ENCODE measurements around the gene RGS12. TPM values are rescaled to one million over a fixed set of nuclear protein-coding genes. Genes with fewer than 3 reads are reported as not detected.

Gene RGS12
- total and polyA plus RNA-seq, 2 of the 13 experiments (the other 11 are each of a cell fraction or from before 2014, with no cell fraction given), result 21.0 to 27.7 TPM

GRCh38 chr4:3336382-3337356, 43.8 kb downstream of the RGS12 start:
- in situ Hi-C loops (cut with HindIII; ENCODE audit: extremely low pct_ligation_motif_present, low pct_unique_long_range_greater_than_20kb) (no loop called here), intact Hi-C loops (cut with micrococcal nuclease; ENCODE audit: unreplicated experiment) (no loop called here)
- Histone ChIP-seq H3K36me3 (replicated peaks in 1 of 2; ENCODE audit: control insufficient read depth in 1 of 2, insufficient read depth in 2 of 2, low read length in 2 of 2) (peaks cover 0 to 4% of the 10 kb centered on the region in 2 experiments; a peak in 2 of 5 replicates), H3K4me3 (replicated peaks in 1 of 3; ENCODE audit: insufficient read depth in 1 of 3, low read depth in 2 of 3, low read length in 3 of 3) (no peak overlapping the region), H3K27ac (ENCODE audit: extremely low read length, insufficient read depth, low read length) (no peak overlapping the region), H4K20me1 (ENCODE audit: insufficient read depth, low read length) (no peaks in the 10 kb centered on the region), H3K79me2 (ENCODE audit: insufficient read depth, low read length) (peaks cover 16% of the 10 kb centered on the region), H3K9ac (ENCODE audit: insufficient read depth, low read depth, low read length) (no peak overlapping the region), H3K4me1 (ENCODE audit: insufficient read depth, low read length) (peaks cover 10% of the 10 kb centered on the region), H3K9me3 (ENCODE audit: low read length) (no peaks in the 10 kb centered on the region), H2AFZ (ENCODE audit: low read length) (no peak overlapping the region), H3K27me3 (ENCODE audit: control insufficient read depth in 1 of 2, insufficient read depth in 2 of 2, low read length in 2 of 2) (no peaks in the 10 kb centered on the region), H3K4me2 (ENCODE audit: low read depth, low read length) (no peak overlapping the region)
- FAIRE-seq (no peak), DNase-seq (ENCODE audit: low spot score) (no peak), ATAC-seq (no peak)
- BruUV-seq (replicated peaks), result no TSS peak
- POLR2A ChIA-PET, result no interaction called here
- TF ChIP-seq ZNF460 (CRISPR knock-in tag; IDR thresholded peaks at IDR 0.05; ENCODE audit: borderline replicate concordance), result no peak
- no peak for TF ChIP-seq PLSCR1 (CRISPR knock-in tag; IDR thresholded peaks at IDR 0.05; ENCODE audit: borderline replicate concordance)
- TF ChIP-seq PAX8 (CRISPR knock-in tag; IDR thresholded peaks at IDR 0.05; ENCODE audit: borderline replicate concordance), result no peak
- TF ChIP-seq NFE2 (CRISPR knock-in tag; IDR thresholded peaks at IDR 0.05), result no peak
- no peak for TF ChIP-seq BHLHE40 (IDR thresholded peaks at IDR 0.05; ENCODE audit: low read length)
- no peak for TF ChIP-seq SATB2 (CRISPR knock-in tag; IDR thresholded peaks at IDR 0.05)
- no peak for TF ChIP-seq GABPB1 (CRISPR knock-in tag; IDR thresholded peaks at IDR 0.05)
- TF ChIP-seq ZNF207 (IDR thresholded peaks at IDR 0.05; ENCODE audit: borderline replicate concordance), result no peak
- TF ChIP-seq ZNF407 (CRISPR knock-in tag; IDR thresholded peaks at IDR 0.05; ENCODE audit: not compliant biosample characterization), result no peak
- WGBS (ENCODE audit: low lambda C conversion rate), result 90% methylated on average over 14 of the region's 14 CpGs
- CTCF ChIA-PET (ENCODE audit: low intra/inter-chr PET ratio, low total read pairs), result no interaction called here

Measured in HepG2 (cell line).